Stimulated activated CD8-positive, alpha-beta memory T cell treated with anti-CD3 and anti-CD28 coated beads, Interleukin-12 subunit alpha, Interleukin-12 subunit beta, amount 100 ng/mL, for 4 hours (primary cell): ENCODE measurements around the gene SH3GL3.

Experiments used
- DNase-seq: peaks from one replicate; pipeline ENCODE4 v3.0.0-alpha.2; 2020; ENCODE audit warnings: low read depth

SH3GL3 gene

GRCh38 chr15:83446904-83447709 is at the start of gene SH3GL3:
Gene SH3GL3 (plus strand): TSS chr15:83447341. CDS start chr15:83447534, 193 bp downstream.
- DNase-seq = peak; percentile 6

- DNase-seq = no peak
These were observed 48.5 kb upstream of the SH3GL3 start for GRCh38 chr15:83398626-83399025.

GRCh38 chr15:83404121-83404520 is 43.0 kb upstream of the SH3GL3 start:
- no peak for DNase-seq

GRCh38 chr15:83410532-83410931 is 36.6 kb upstream of the SH3GL3 start:
- no peak for DNase-seq

GRCh38 chr15:83413054-83413719 is 34.0 kb upstream of the SH3GL3 start:
- no peak for DNase-seq

GRCh38 chr15:83422081-83422480 is 25.1 kb upstream of the SH3GL3 start:
- no peak for DNase-seq

- no peak for DNase-seq
These were observed 24.6 kb upstream of the SH3GL3 start for GRCh38 chr15:83422541-83422940.

GRCh38 chr15:83424101-83424500 is 23.0 kb upstream of the SH3GL3 start:
- no peak for DNase-seq

- DNase-seq = no peak
These were observed 16.7 kb upstream of the SH3GL3 start for GRCh38 chr15:83430441-83430840.

- DNase-seq = no peak
These were observed 15.6 kb upstream of the SH3GL3 start for GRCh38 chr15:83431521-83431920.

GRCh38 chr15:83435202-83435601 is 11.9 kb upstream of the SH3GL3 start:
- no peak for DNase-seq

GRCh38 chr15:83435782-83436181 is 11.4 kb upstream of the SH3GL3 start:
- DNase-seq = no peak

- no peak for DNase-seq
These were observed 10.5 kb upstream of the SH3GL3 start for GRCh38 chr15:83436513-83437158.

GRCh38 chr15:83443076-83443847 is 3.9 kb upstream of the SH3GL3 start:
- DNase-seq = no peak

- no peak for DNase-seq
These were observed 2.2 kb upstream of the SH3GL3 start for GRCh38 chr15:83444936-83445335.

- DNase-seq = no peak
These were observed 1.5 kb upstream of the SH3GL3 start for GRCh38 chr15:83445643-83446042.

GRCh38 chr15:83446417-83446816 is 724 bp upstream of the SH3GL3 start:
- no peak for DNase-seq

- DNase-seq = no peak
These were observed 2.1 kb downstream of the SH3GL3 start for GRCh38 chr15:83449250-83449671.

- DNase-seq = no peak
These were observed 2.9 kb downstream of the SH3GL3 start for GRCh38 chr15:83449937-83450506.

- no peak for DNase-seq
These were observed 10.0 kb downstream of the SH3GL3 start for GRCh38 chr15:83457149-83457548.

GRCh38 chr15:83458381-83458780 is 11.2 kb downstream of the SH3GL3 start:
- DNase-seq = no peak

- no peak for DNase-seq
These were observed 14.9 kb downstream of the SH3GL3 start for GRCh38 chr15:83462026-83462425.
